ENCODE data around the gene SV2B.
A peak's percentile ranks its signal among the peaks of the same experiment; 100 is the strongest.

Gene SV2B

GRCh38 chr15:91279486-91279885, 179.4 kb downstream of the SV2B start:
- DNase-seq, result no peak

- no peak for DNase-seq
These were observed 181.9 kb downstream of the SV2B start for GRCh38 chr15:91281947-91282346.

GRCh38 chr15:91282486-91282885, 182.4 kb downstream of the SV2B start:
- no peak for DNase-seq

GRCh38 chr15:91283155-91283554, 183.1 kb downstream of the SV2B start:
- DNase-seq, result no peak

GRCh38 chr15:91284758-91285466, 184.9 kb downstream of the SV2B start:
- no peak for DNase-seq

- no peak for DNase-seq
These were observed 189.3 kb downstream of the SV2B start for GRCh38 chr15:91289324-91289723.

GRCh38 chr15:91290553-91290952, 190.5 kb downstream of the SV2B start:
- DNase-seq, result no peak

- DNase-seq, result peak; percentile 43
These were observed 191.6 kb downstream of the SV2B start for GRCh38 chr15:91291673-91292072.

- DNase-seq, result no peak
These were observed 194.3 kb downstream of the SV2B start for GRCh38 chr15:91294344-91294743.

GRCh38 chr15:91294795-91295194, 194.7 kb downstream of the SV2B start:
- DNase-seq, result no peak

GRCh38 chr15:91298101-91298500, 198.0 kb downstream of the SV2B start:
- DNase-seq, result no peak

- peak; percentile 32 to 77 for DNase-seq
These were observed 202.8 kb downstream of the SV2B start for GRCh38 chr15:91302588-91303439.

GRCh38 chr15:91304210-91304609, 204.2 kb downstream of the SV2B start:
- DNase-seq, result no peak

- no peak for DNase-seq
These were observed 204.7 kb downstream of the SV2B start for GRCh38 chr15:91304786-91305185.

GRCh38 chr15:91306144-91306543, 206.1 kb downstream of the SV2B start:
- no peak for DNase-seq

- no peak for DNase-seq
These were observed 207.5 kb downstream of the SV2B start for GRCh38 chr15:91307601-91308000.

- DNase-seq, result peak in 1 of 2 donors; percentile 37
These were observed 208.1 kb downstream of the SV2B start for GRCh38 chr15:91308199-91308598.

GRCh38 chr15:91308855-91309254, 208.8 kb downstream of the SV2B start:
- DNase-seq, result peak in 1 of 2 donors; percentile 24

- DNase-seq, result peak in 1 of 2 donors; percentile 55
These were observed 211.9 kb downstream of the SV2B start for GRCh38 chr15:91311986-91312385.

- DNase-seq, result peak in 1 of 2 donors; percentile 59
These were observed 216.1 kb downstream of the SV2B start for GRCh38 chr15:91316126-91316525.

- no peak for DNase-seq
These were observed 218.5 kb downstream of the SV2B start for GRCh38 chr15:91318516-91318915.

GRCh38 chr15:91318931-91319330, 218.9 kb downstream of the SV2B start:
- DNase-seq, result no peak

- no peak for DNase-seq
These were observed 219.5 kb downstream of the SV2B start for GRCh38 chr15:91319371-91320059.

- DNase-seq, result peak in 1 of 2 donors; percentile 73
These were observed 220.0 kb downstream of the SV2B start for GRCh38 chr15:91320101-91320500.

Data from CD4-positive, alpha-beta T cell treated with Interleukin-4 for 1 hour (primary cell).